ENCODE data around the gene E2F7.
A peak's percentile ranks its signal among the peaks of the same experiment; 100 is the strongest.

E2F7 gene

GRCh38 chr12:77010691-77011548 is 54.4 kb downstream of the E2F7 start:
- ATAC-seq = peak; percentile 63 to 69

GRCh38 chr12:77007476-77007875 is 57.9 kb downstream of the E2F7 start:
- no peak for ATAC-seq

DNA sequence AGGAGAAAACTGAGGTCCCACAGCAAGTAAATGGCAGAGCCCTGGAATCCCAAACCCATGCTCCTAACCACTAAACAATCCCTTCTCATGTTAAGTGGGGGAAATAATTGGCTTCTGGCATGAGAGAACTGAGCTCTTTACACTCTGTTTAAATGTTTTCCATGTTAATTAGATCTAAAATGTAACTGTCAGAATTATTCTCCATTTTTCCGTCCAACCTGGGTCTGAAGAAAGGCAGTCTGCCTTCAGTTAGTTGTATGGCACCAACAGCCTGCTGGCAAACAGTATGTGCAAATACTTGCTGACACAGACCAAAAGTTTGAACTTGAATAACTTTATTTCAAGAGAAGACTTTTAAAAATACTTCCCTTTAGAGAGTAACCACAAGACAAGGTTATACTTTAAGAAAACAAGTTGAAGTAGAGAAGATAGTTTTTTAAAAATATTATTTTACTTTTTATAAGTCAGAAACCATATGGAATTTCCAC is 59.7 kb downstream of the E2F7 start:
- no peak for ATAC-seq

- ATAC-seq = no peak
Observed at GRCh38 chr12:77003914-77004313, 61.5 kb downstream of the E2F7 start.

DNA sequence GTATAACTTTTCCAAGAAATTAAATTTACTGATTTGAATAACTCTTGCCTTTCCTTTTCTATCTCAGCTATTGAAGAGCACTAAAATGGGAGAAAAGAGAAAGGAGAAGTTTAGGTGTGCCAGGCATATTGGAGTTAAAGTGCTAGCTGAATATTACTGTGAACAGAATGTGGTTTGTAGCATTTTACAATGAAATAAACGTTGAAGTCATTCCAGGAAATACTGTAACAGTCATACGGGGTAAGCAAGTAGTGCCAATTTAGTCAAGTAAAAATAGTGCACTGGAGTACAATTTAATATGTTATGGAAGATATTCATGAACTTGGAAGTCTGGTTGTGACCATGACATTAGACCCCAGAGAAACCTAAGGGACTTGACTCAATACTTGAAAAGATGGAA is 62.1 kb downstream of the E2F7 start:
- no peak for ATAC-seq

GRCh38 chr12:77002382-77002781 is 63.0 kb downstream of the E2F7 start:
- ATAC-seq = no peak

DNA sequence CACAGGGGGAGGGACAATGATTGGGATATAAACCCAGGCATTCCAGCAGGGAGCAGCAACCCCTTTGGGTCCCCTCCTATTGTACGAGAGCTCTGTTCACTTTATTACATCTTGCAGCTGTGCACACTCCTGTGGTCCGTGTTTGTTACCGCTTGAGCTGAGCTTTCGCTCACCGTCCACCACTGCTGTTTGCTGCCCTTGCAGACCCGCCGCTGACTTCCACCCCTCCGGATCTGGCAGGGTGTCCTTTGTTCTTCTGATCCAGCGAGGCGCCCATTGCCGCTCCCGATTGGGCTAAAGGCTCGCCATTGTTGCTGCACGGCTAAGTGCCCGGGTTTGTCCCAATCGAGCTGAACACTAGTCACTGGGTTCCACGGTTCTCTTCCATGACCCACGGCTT is 64.1 kb downstream of the E2F7 start:
- no peak for ATAC-seq

DNA sequence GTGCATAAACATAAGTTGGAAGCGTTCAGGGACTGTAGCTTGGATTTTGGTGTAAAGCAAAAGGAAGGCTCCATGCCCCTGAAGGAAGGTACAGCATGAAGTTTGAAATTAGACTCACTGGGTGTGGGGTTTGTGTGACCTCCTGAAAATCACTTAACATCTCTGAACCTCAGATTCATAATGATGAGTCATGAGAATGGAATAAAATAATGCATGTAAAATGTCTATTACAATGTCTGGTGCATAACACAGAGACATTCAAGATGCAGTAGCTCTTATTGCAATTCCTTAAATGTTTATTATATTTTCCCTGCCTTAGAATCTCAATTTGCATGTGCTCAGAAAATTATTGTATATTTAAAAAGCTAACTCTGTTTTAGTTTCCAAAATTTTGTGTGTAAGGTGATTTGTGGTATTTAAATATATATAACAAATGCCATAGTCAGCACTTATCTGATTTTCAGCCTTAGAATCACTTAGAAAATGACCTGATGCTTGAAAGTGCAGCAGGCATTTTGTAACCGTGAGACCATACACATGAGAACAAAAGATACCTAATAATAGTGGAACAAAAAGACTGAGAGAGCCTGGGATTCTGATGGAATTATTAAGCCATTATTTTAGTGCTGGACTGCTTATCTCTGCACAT is 66.3 kb downstream of the E2F7 start:
- ATAC-seq = no peak

DNA sequence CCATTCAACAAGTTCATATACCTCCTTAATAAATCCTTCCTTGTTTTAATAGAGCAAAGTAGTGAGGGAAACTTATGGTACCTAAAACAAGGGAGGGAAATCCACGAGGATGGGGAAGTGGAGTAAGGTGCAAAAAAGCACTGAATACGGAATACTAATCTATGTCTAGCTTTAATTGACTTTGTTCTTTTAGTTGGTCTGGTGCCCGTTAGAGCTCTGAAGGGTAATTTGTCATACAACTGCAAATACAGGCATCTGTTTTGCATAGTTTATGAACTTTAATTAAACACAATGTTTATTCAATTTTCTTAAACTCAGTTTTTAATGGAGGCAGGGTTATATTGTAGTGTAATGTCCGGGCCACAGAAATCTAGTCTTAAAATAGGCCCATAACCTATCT is 67.0 kb downstream of the E2F7 start:
- no peak for ATAC-seq

GRCh38 chr12:76997011-76997780 is 68.2 kb downstream of the E2F7 start:
- ATAC-seq = no peak

DNA sequence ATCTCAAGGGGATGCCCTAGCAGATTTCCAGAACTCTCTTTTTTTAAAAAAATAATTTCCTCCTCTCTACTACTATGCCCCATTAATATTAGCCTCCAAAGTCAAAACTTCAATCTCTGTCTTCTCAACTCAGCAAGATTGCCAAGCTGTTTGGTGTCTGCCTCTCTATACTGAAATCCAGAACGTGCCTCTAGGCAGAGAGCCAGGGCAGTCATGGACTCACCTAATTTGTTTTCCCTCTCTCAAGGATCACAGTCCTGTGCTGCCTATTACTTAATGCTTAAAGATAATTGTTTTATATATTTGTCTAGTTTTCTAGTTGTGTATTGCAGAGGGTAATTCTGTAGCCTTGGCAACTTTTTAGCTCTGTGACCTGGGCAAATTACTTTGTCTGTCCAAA is 74.7 kb downstream of the E2F7 start:
- ATAC-seq = no peak

DNA sequence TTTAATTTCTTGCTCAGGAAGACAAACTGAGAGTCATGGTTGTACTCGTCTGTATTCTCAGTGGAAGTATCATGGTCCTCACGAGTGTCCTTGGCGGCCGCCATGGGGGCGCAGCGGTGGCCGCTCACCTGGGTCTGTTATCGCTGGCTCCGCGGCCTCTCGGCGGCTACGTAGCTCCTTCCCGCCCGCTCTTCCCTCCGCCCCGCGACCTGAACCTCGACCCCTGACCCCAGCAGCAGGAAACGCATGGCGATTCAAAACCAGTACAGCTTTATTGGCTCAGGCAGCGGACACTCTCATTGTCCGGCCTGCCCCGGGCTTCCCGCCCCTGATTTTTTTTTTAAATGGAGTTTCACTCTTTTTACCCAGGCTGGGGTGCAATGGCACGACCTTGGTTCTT is 80.8 kb downstream of the E2F7 start:
- no peak for ATAC-seq

DNA sequence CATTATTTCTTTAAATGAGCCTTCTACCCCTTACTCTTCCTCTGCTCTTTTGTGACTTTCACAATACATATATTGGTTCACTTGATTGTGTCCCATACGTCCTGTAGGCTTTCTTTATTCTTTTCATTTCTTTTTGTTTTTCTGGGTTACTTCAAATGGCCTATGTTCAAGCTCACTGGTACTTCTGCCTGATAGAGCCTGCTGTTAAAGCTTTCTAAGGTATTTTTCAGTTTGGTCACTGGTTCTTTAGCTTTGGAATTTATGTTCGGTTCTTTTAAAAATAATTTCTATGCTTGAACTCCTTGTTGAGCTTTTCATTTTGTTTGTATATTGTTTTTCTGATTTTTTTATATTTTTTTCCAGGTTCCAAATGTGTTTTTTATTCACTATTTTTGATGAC is 81.9 kb downstream of the E2F7 start:
- ATAC-seq = no peak

DNA sequence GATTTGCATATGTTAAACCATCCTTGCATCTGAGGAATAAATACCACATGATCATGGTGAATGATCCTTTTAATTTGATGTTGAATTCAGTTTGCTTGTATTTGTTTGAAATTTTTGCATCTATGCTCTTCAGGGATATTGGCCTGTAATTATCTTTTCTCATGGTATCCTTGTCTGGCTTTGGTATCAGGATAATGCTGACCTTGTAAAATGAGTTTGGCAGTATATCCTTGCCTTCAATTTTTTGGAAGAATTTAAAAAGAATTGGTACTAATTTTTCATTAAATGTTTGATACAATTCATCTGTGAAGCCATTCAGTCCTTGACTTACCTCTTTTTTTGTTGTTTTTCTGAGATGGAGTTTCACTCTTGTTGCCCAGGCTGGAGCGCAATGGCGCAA is 85.2 kb downstream of the E2F7 start:
- ATAC-seq = no peak

GRCh38 chr12:76976777-76977382 is 88.5 kb downstream of the E2F7 start:
- no peak for ATAC-seq
